MCF 10A (cell line): ENCODE data around the gene TYK2. TPM values are rescaled to one million over a fixed set of nuclear protein-coding genes. Genes with fewer than 3 reads are reported as not detected.

Source experiments
- BruUV-seq: library from RNA; stranded (reverse); fragments of 400-500 nt; replicated peaks from 2 replicates; lab custom pipeline; 2021; lab: Mats Ljungman, UMichigan
- CTCF ChIA-PET: fragments of 300-600 bp; sonication (Branson Sonifier 250); formaldehyde crosslinking; extraction: SDS; loops from one replicate; lab custom pipeline; 2021; ENCODE audit warnings: antibody characterized with exemption, inconsistent platforms; lab: Yijun Ruan, JAX
- POLR2A ChIA-PET: fragments of 300-600, 350-650 bp; sonication (Branson Sonifier 250); formaldehyde crosslinking; extraction: SDS; loops from one replicate; lab custom pipeline; 2020; ENCODE audit warnings: antibody characterized with exemption, inconsistent platforms; lab: Yijun Ruan, JAX
- DNase-seq: peaks from one replicate; pipeline ENCODE4 v3.0.0-alpha.2; 2018; ENCODE audit not compliant: unreplicated experiment
- H3K27ac Mint-ChIP-seq: one replicate; pipeline ENCODE4 v1.8.0; 2022; ENCODE audit warnings: mild to moderate bottlenecking, low read depth, mixed read lengths; ENCODE audit not compliant: unreplicated experiment
- H3K27me3 Mint-ChIP-seq: one replicate; pipeline ENCODE4 v1.8.0; 2022; ENCODE audit warnings: mixed read lengths; ENCODE audit not compliant: insufficient read depth, unreplicated experiment
- H3K36me3 Mint-ChIP-seq: one replicate; pipeline ENCODE4 v1.8.0; 2022; ENCODE audit warnings: mild to moderate bottlenecking, moderate library complexity, mixed read lengths; ENCODE audit not compliant: insufficient read depth, unreplicated experiment
- H3K4me1 Mint-ChIP-seq: one replicate; pipeline ENCODE4 v1.8.0; 2022; ENCODE audit warnings: mixed read lengths; ENCODE audit not compliant: insufficient read depth, unreplicated experiment
- H3K4me3 Mint-ChIP-seq: one replicate; pipeline ENCODE4 v1.8.0; 2022; ENCODE audit warnings: mild to moderate bottlenecking, moderate library complexity, mixed read lengths; ENCODE audit not compliant: unreplicated experiment
- H3K9me3 Mint-ChIP-seq: one replicate; pipeline ENCODE4 v1.8.0; 2022; ENCODE audit warnings: mixed read lengths; ENCODE audit not compliant: unreplicated experiment
- CTCF ChIP-seq: fragments of 200-600 bp; IDR thresholded peaks from one replicate; pipeline ENCODE4 v1.8.0; 2022; ENCODE audit warnings: antibody characterized with exemption, mild to moderate bottlenecking; ENCODE audit not compliant: unreplicated experiment
- intact Hi-C: fragments of 100-400 bp; cut with micrococcal nuclease; formaldehyde crosslinking; loops from 2 replicates; pipeline ENCODE4 v1.14.1; 2022
- total RNA-seq: library from RNA; stranded (reverse); gene quantifications from 2 replicates; pipeline ENCODE4 v1.2.3, GENCODE V29; 2022

Gene TYK2
- total RNA-seq, 1 experiment from 2014 or later, result 75.0 TPM

GRCh38 chr19:10424011-10424637 lies 43.8 kb upstream of the TYK2 start:
- Mint-ChIP-seq H3K9me3 (no peaks in the 10 kb centered on the region), H3K27ac (no peak overlapping the region), H3K4me1 (peaks cover 9% of the 10 kb centered on the region), H3K4me3 (peak overlapping the region; percentile 53), H3K36me3 (no peaks in the 10 kb centered on the region), H3K27me3 (peaks cover 44% of the 10 kb centered on the region)
- DNase-seq, result peak; percentile 82
- intact Hi-C loops, result loop anchor here (2.0 to 5.0 kb wide), 2 partner anchors 21 to 143 kb away; partner anchors contain the start of genes CDC37, CDKN2D and KRI1
- BruUV-seq, result no TSS peak
- peak; percentile 81 for TF ChIP-seq CTCF
- POLR2A ChIA-PET, result no interaction called here
- CTCF ChIA-PET, result interaction anchor here (0.6 to 4.0 kb wide), 19 partner anchors 11 to 836 kb away, joined by 3 to 34 read pairs (median 3); partner anchors contain the start of gene CDC37

- peaks cover 48% of the 10 kb centered on the region for H3K27me3 Mint-ChIP-seq
These were observed 42.5 kb upstream of the TYK2 start for GRCh38 chr19:10422846-10423245.

GRCh38 chr19:10422046-10422461 lies 41.7 kb upstream of the TYK2 start:
- no peaks in the 10 kb centered on the region for H3K9me3 Mint-ChIP-seq
- H3K4me1 Mint-ChIP-seq, result peaks cover 19% of the 10 kb centered on the region
- ChIA-PET CTCF (interaction anchor here (0.6 to 4.0 kb wide), 5 partner anchors 11 to 61 kb away, joined by 3 to 34 read pairs (median 3); partner anchors contain the start of gene CDC37), POLR2A (no interaction called here)
- no peak overlapping the region for H3K4me3 Mint-ChIP-seq
- no peaks in the 10 kb centered on the region for H3K36me3 Mint-ChIP-seq
- TF ChIP-seq CTCF, result no peak
- H3K27ac Mint-ChIP-seq, result no peak overlapping the region
- no peak for DNase-seq
- intact Hi-C loops, result loop anchor here (5.0 kb wide), 1 partner anchor 145 kb away; the partner anchor contains the start of genes CDKN2D and KRI1
- BruUV-seq, result no TSS peak
- H3K27me3 Mint-ChIP-seq, result peaks cover 48% of the 10 kb centered on the region

More at GRCh38 chr19:10422846-10423245, 42.5 kb upstream of the TYK2 start:
- CTCF ChIA-PET, result interaction anchor here (1.3 to 4.0 kb wide), 5 partner anchors 9 to 113 kb away, joined by 4 to 34 read pairs (median 21); partner anchors contain the start of gene CDC37
- no peak overlapping the region for H3K27ac Mint-ChIP-seq
- H3K4me3 Mint-ChIP-seq, result no peak overlapping the region
- no peak for DNase-seq
- no TSS peak for BruUV-seq
- H3K9me3 Mint-ChIP-seq, result no peaks in the 10 kb centered on the region
- no peak for TF ChIP-seq CTCF
- POLR2A ChIA-PET, result interaction anchor here (0.8 kb wide), 1 partner anchor 20 kb away, joined by 5 read pairs; the partner anchor contains the start of gene CDC37
- no peaks in the 10 kb centered on the region for H3K36me3 Mint-ChIP-seq
- intact Hi-C loops, result loop anchor here (5.0 kb wide), 1 partner anchor 144 kb away; the partner anchor contains the start of genes CDKN2D and KRI1
- peaks cover 17% of the 10 kb centered on the region for H3K4me1 Mint-ChIP-seq
